ENCODE measurements around the gene SLC35G3. TPM values are rescaled to one million over a fixed set of nuclear protein-coding genes. Genes with fewer than 3 reads are reported as not detected.
"Not testable (repeated sequence)": the region's sequence is repeated elsewhere in the genome, so short reads cannot be mapped to it uniquely, and the experiment has no call there.

Gene SLC35G3
- total and polyA plus RNA-seq, 2 of the 4 experiments (the other 2 are of a cell fraction): not detected

- H3K9ac ChIP-seq (ENCODE audit: low read depth, low read length); dilution Hi-C loops (cut with HindIII; ENCODE audit: low sequenced_read_pairs, unreplicated experiment); H3K27me3 ChIP-seq (ENCODE audit: control insufficient read depth, insufficient read depth, low read length); H3K14ac ChIP-seq (replicated peaks; ENCODE audit: low read depth, low read length); H3K4me2 ChIP-seq (ENCODE audit: low read depth, low read length); H2BK5ac ChIP-seq (ENCODE audit: low read depth, low read length, poor library complexity, severe bottlenecking); H3K18ac ChIP-seq (ENCODE audit: low read depth, low read length); H3K9me3 ChIP-seq (ENCODE audit: control insufficient read depth, insufficient read depth, low read length); H3K36me3 ChIP-seq (ENCODE audit: control insufficient read depth, insufficient read depth, low read length); H3K4ac ChIP-seq (ENCODE audit: low read depth, low read length); POLR2A ChIA-PET (ENCODE audit: unreplicated experiment); H2AK9ac ChIP-seq (replicated peaks; ENCODE audit: low read depth, low read length, poor library complexity); BruUV-seq (replicated peaks); H3K9me1 ChIP-seq (ENCODE audit: insufficient read depth, low read length); H4K91ac ChIP-seq (ENCODE audit: insufficient read depth, low read depth, low read length); CTCF ChIA-PET; H4K20me1 ChIP-seq (ENCODE audit: insufficient read depth, low read length); H4K8ac ChIP-seq (ENCODE audit: low read depth in 2 of 2, low read length in 2 of 2); H2BK15ac ChIP-seq (ENCODE audit: low read depth, low read length); H3K4me3 ChIP-seq (ENCODE audit: insufficient read depth, low read depth, low read length); intact Hi-C loops (cut with micrococcal nuclease); H3K56ac ChIP-seq (ENCODE audit: extremely low read depth, insufficient read depth, low read length); H2BK120ac ChIP-seq (ENCODE audit: low read depth, low read length); H3K4me1 ChIP-seq (ENCODE audit: control insufficient read depth, insufficient read depth, low read length); H3K23ac ChIP-seq (ENCODE audit: low read depth, low read length); H2AFZ ChIP-seq (replicated peaks; ENCODE audit: low read length, poor library complexity); DNase-seq; H2BK20ac ChIP-seq (ENCODE audit: low read depth, low read length); H2AK5ac ChIP-seq (ENCODE audit: low read depth, low read length); H3K27ac ChIP-seq (ENCODE audit: insufficient read depth, low read length); H3K79me1 ChIP-seq (ENCODE audit: low read depth in 1 of 2, low read length in 2 of 2); in situ Hi-C loops (cut with MboI; ENCODE audit: low sequenced_read_pairs); H4K5ac ChIP-seq (ENCODE audit: low read depth, low read length); ATAC-seq (ENCODE audit: low read depth): not testable (repeated sequence)
- 46% methylated on average over 2 of the region's 4 CpGs; no CpG with 5 or more reads in 1 of the 2 experiments for WGBS, 2 experiments (ENCODE audit: extremely low coverage in 2 of 2, insufficient read length in 1 of 2)
Measured at GRCh38 chr17:35234315-35234714, 40.1 kb upstream of the SLC35G3 start.
